ENCODE data around the gene TEX35. TPM values are rescaled to one million over a fixed set of nuclear protein-coding genes. Genes with fewer than 3 reads are reported as not detected.
A peak's percentile ranks its signal among the peaks of the same experiment; 100 is the strongest.

Gene TEX35
- total RNA-seq: not detected in 2 replicates
- long read RNA-seq, partial matches to known transcripts: 0 of 1 reads
- long read RNA-seq, other reads (novel, unspliced or antisense): 1 of 1 reads

- no peak for DNase-seq (ENCODE audit: low read depth, low spot score)
- no peak within 1 kb of the TSS for H3K4me3 Mint-ChIP-seq
- no peaks in the 10 kb centered on the region for H3K27me3 Mint-ChIP-seq (ENCODE audit: low read depth)
- H3K36me3 Mint-ChIP-seq (ENCODE audit: low read depth): no peaks in the 10 kb centered on the region
- H3K4me1 Mint-ChIP-seq: no peaks in the 10 kb centered on the region
- peak within 1 kb of the TSS; percentile 19 for H3K27ac Mint-ChIP-seq (ENCODE audit: unreplicated experiment)
- TF ChIP-seq, protein P1, sequence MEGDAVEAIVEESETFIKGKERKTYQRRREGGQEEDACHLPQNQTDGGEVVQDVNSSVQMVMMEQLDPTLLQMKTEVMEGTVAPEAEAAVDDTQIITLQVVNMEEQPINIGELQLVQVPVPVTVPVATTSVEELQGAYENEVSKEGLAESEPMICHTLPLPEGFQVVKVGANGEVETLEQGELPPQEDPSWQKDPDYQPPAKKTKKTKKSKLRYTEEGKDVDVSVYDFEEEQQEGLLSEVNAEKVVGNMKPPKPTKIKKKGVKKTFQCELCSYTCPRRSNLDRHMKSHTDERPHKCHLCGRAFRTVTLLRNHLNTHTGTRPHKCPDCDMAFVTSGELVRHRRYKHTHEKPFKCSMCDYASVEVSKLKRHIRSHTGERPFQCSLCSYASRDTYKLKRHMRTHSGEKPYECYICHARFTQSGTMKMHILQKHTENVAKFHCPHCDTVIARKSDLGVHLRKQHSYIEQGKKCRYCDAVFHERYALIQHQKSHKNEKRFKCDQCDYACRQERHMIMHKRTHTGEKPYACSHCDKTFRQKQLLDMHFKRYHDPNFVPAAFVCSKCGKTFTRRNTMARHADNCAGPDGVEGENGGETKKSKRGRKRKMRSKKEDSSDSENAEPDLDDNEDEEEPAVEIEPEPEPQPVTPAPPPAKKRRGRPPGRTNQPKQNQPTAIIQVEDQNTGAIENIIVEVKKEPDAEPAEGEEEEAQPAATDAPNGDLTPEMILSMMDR (conservative IDR thresholded peaks at IDR 0.05): no peak
- no peaks in the 10 kb centered on the region for H3K9me3 Mint-ChIP-seq
Measured at GRCh38 chr1:178512566-178513277, at the start of gene TEX35. Gene TEX35, plus strand, starts transcription at chr1:178513109. Its CDS starts 80 bp downstream, at chr1:178513189.

- H3K9me3 Mint-ChIP-seq: no peaks in the 10 kb centered on the region
- H3K27me3 Mint-ChIP-seq (ENCODE audit: low read depth): no peaks in the 10 kb centered on the region
- no peak overlapping the region for H3K4me3 Mint-ChIP-seq
- H3K36me3 Mint-ChIP-seq (ENCODE audit: low read depth): peaks cover 10% of the 10 kb centered on the region
- H3K27ac Mint-ChIP-seq (ENCODE audit: unreplicated experiment): no peak overlapping the region
- DNase-seq (ENCODE audit: low read depth, low spot score): no peak
- TF ChIP-seq, protein P1 (conservative IDR thresholded peaks at IDR 0.05): no peak
- peaks cover 8% of the 10 kb centered on the region for H3K4me1 Mint-ChIP-seq
Measured at GRCh38 chr1:178464141-178464540, 48.8 kb upstream of the TEX35 start.

DNA sequence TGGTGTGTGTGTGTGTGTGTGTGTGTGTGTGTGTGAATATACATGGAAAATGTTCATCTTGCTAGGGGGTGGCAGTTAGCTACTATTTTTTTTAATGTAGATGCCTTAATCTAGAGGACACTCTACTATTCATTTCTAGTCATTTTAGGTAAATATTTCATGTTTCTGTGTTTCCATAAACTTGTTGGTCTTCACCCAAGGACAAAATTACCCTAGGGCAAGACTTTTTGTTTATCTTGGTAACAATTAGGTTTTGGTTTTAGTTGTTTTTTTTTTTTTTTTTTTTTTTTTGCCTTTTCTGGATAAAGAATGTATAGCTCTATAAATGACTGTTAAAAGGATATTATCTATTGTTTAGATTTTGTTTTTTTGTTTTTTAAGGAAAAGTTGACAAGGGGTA, 48.3 kb upstream of the TEX35 start:
- Mint-ChIP-seq H3K4me1 (peaks cover 8% of the 10 kb centered on the region), H3K36me3 (ENCODE audit: low read depth) (peaks cover 10% of the 10 kb centered on the region), H3K27ac (ENCODE audit: unreplicated experiment) (no peak overlapping the region), H3K27me3 (ENCODE audit: low read depth) (no peaks in the 10 kb centered on the region), H3K9me3 (no peaks in the 10 kb centered on the region), H3K4me3 (no peak overlapping the region)
- TF ChIP-seq, protein P1 (conservative IDR thresholded peaks at IDR 0.05): no peak
- DNase-seq (ENCODE audit: low read depth, low spot score): no peak

GRCh38 chr1:178465011-178465410, 47.9 kb upstream of the TEX35 start:
- Mint-ChIP-seq H3K36me3 (ENCODE audit: low read depth) (peaks cover 10% of the 10 kb centered on the region), H3K4me1 (peaks cover 8% of the 10 kb centered on the region), H3K27me3 (ENCODE audit: low read depth) (no peaks in the 10 kb centered on the region), H3K4me3 (no peak overlapping the region), H3K9me3 (no peaks in the 10 kb centered on the region), H3K27ac (ENCODE audit: unreplicated experiment) (no peak overlapping the region)
- DNase-seq (ENCODE audit: low read depth, low spot score): no peak
- TF ChIP-seq, protein P1 (conservative IDR thresholded peaks at IDR 0.05): no peak

- Mint-ChIP-seq H3K36me3 (ENCODE audit: low read depth) (peaks cover 10% of the 10 kb centered on the region), H3K4me3 (no peak overlapping the region), H3K27me3 (ENCODE audit: low read depth) (no peaks in the 10 kb centered on the region), H3K9me3 (no peaks in the 10 kb centered on the region), H3K27ac (ENCODE audit: unreplicated experiment) (no peak overlapping the region), H3K4me1 (no peaks in the 10 kb centered on the region)
- TF ChIP-seq, protein P1 (conservative IDR thresholded peaks at IDR 0.05): no peak
- DNase-seq (ENCODE audit: low read depth, low spot score): no peak
Measured at GRCh38 chr1:178467837-178468236, 45.1 kb upstream of the TEX35 start.

All from neural crest cell (in vitro differentiated cells).